GM12875 (cell line): ENCODE measurements around the gene XK.

Experiments
- H3K4me3 ChIP-seq: one replicate; pipeline ENCODE4 v1.5.1; 2011; ENCODE audit warnings: low read depth, low read length, control low read depth
- CTCF ChIP-seq: IDR thresholded peaks from 2 replicates; pipeline ENCODE4 v1.5.1; 2011; ENCODE audit warnings: low read depth, mild to moderate bottlenecking, control low read depth, inconsistent platforms, low read length, moderate library complexity, borderline replicate concordance; ENCODE audit not compliant: insufficient read depth

Gene XK

DNA sequence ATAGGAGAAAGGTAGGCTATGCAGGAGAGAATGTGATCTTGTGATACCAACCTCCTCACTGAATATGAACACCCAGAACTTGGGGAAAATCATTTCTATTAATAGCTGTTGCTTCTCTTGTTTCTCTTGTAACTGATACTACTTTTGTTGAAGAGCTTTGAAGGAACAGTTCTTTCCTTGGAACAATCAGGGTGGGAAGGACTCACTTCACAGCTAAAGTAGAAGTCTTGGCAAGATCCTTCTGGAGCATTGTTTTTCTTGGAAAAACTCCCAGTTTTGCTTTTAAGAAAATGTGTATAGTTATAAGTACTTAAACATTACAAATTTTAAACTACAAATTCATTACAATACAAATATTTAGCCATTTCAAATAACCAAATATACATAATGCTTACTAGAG, 19.1 kb upstream of the XK start:
- no peak for TF ChIP-seq CTCF
- no peak overlapping the region for H3K4me3 ChIP-seq

DNA sequence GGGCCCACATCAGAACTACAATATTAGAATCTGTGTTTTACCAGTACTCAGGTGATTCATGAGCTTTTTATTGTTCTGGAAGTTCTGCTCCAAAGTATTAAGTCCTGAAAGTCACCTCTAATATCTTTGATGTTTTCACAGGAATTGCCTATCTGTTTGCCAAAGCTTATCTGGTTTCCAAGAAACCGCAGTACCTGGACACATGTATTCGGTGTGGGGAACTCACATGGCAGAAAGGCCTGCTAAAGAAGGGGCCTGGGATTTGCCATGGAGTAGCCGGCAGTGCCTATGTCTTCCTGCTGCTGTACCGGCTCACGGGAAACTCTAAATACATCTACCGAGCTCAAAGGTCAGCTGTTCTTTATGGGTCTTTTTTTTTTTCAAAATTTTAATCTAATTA, 18.4 kb upstream of the XK start:
- no peak overlapping the region for H3K4me3 ChIP-seq
- no peak for TF ChIP-seq CTCF

- TF ChIP-seq CTCF, result no peak
- H3K4me3 ChIP-seq, result no peak overlapping the region
These were observed 13.0 kb upstream of the XK start for GRCh38 chrX:37672563-37672962.

DNA sequence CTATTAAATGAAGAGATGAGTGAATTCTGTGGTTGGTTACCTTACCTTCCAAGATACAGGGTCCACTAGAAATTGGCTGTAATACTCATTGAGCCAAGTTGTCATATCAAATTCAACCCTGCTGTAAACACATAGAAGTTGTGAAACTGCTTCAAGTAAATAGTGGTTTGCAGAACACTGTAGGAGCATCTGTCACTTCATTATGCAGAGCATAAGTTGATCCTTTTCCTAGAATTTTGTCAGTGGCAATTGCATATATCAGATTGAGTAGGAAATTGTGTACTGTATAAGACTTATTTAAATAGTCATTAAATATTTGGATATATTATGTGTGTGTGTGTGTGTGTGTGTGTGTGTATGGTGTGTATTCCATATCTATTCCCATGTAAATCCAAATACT, 8.8 kb upstream of the XK start:
- TF ChIP-seq CTCF, result no peak

GRCh38 chrX:37677243-37677642, 8.3 kb upstream of the XK start:
- no peak for TF ChIP-seq CTCF
- H3K4me3 ChIP-seq, result no peak overlapping the region

More for the DNA sequence above, 8.8 kb upstream of the XK start:
- no peak overlapping the region for H3K4me3 ChIP-seq

- H3K4me3 ChIP-seq, result no peak overlapping the region
- no peak for TF ChIP-seq CTCF
These were observed 7.8 kb upstream of the XK start for GRCh38 chrX:37677765-37678164.

DNA sequence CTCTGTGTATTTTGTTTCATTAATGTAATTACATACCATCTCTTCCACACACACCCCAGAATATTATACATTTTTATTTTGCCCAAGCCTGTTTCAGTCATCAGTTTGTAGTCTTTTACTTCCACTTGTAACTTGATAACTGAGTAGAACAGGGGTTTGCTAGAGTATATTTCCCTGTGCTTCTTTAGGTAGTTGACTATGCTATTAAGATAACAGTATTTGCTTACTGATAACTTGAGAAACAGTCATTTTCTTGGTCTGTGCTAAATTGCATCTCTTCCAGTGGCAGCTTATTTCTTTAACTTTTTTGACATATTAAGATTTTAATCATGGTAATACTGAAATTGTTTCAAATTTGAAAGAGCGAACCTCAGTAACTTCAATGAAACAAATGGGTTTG, 7.0 kb upstream of the XK start:
- no peak for TF ChIP-seq CTCF
- H3K4me3 ChIP-seq, result no peak overlapping the region
